Breast epithelium (tissue), 4 donors: ENCODE results near the gene MLX. TPM values are rescaled to one million over a fixed set of nuclear protein-coding genes. Genes with fewer than 3 reads are reported as not detected.

Experiments
- DNase-seq, 2 donors: peaks; one replicate each; pipeline ENCODE4 v3.0.0-alpha.2; 2019; ENCODE audit warnings: low spot score in 2 of 2
- H3K27ac ChIP-seq, 2 donors: fragments of 200-600 bp; sonication (generic) in 1 of 2; one replicate each; pipeline ENCODE4 v1.5.1; 2016 to 2019; ENCODE audit warnings: mild to moderate bottlenecking in 1 of 2
- H3K27me3 ChIP-seq, 2 donors: fragments of 200-600 bp; sonication (generic) in 1 of 2; one replicate each; pipeline versions ENCODE4 v1.5.1 to v1.6.0; 2017 to 2019; ENCODE audit warnings: control low read depth in 1 of 2, mild to moderate bottlenecking in 1 of 2
- H3K36me3 ChIP-seq: fragments of 200-600 bp; one replicate; pipeline ENCODE4 v1.5.1; 2019
- H3K4me1 ChIP-seq, 2 donors: fragments of 200-600 bp; sonication (generic); one replicate each; pipeline ENCODE4 v1.5.1; 2016 to 2019; ENCODE audit warnings: control low read depth in 1 of 2
- H3K4me3 ChIP-seq, 3 donors: fragments of 200-600 bp; sonication (generic); 1 replicate in 2 of 3; 2 replicates in 1 of 3; pipeline ENCODE4 v1.5.1; 2016 to 2019; ENCODE audit warnings: mild to moderate bottlenecking in 3 of 3, moderate library complexity in 2 of 3
- H3K9me3 ChIP-seq, 2 donors: fragments of 200-600 bp; sonication (generic) in 1 of 2; one replicate each; pipeline ENCODE4 v1.5.1; 2016 to 2019; ENCODE audit warnings: control low read depth in 1 of 2
- CTCF ChIP-seq, 3 donors: fragments of 450-650 bp; IDR thresholded peaks; one replicate each; pipeline ENCODE4 v1.5.1; 2016 to 2017; ENCODE audit warnings: antibody characterized with exemption in 3 of 3, mild to moderate bottlenecking in 3 of 3, moderate library complexity in 3 of 3
- POLR2A ChIP-seq: fragments of 450-650 bp; IDR thresholded peaks from one replicate; pipeline ENCODE4 v1.6.1; 2016; ENCODE audit warnings: antibody characterized with exemption, mild to moderate bottlenecking, moderate library complexity
- POLR2AphosphoS5 ChIP-seq, 3 donors: sonication (generic); formaldehyde crosslinking; IDR thresholded peaks; one replicate each; pipeline ENCODE4 v1.6.1; 2017; ENCODE audit warnings: antibody characterized with exemption in 3 of 3
- intact Hi-C: fragments of 100-400 bp; cut with DNase I; formaldehyde crosslinking; loops from one replicate; pipeline ENCODE4 v1.15.1; 2023; ENCODE audit warnings: low total_unique reads
- total RNA-seq, 3 donors: library from RNA; depleted of rRNA; stranded (reverse); fragments of >200 nt; gene quantifications; one replicate each; pipeline ENCODE4 v1.1.0, GENCODE V29; 2016

The MLX gene
- total RNA-seq, 3 donors from 2014 or later: 27.2 to 49.8 (median 39.4) TPM

GRCh38 chr17:42577140-42577531 lies 10.2 kb downstream of the MLX start:
- Histone ChIP-seq H3K36me3 (peaks cover 7% of the 10 kb centered on the region), H3K9me3 (no peaks in the 10 kb centered on the region), H3K27ac (peak overlapping the region; percentile 76 to 80), H3K4me3 (peak overlapping the region; percentile 54 to 67 (median 65)), H3K27me3 (no peaks in the 10 kb centered on the region), H3K4me1 (no peaks in the 10 kb centered on the region)
- TF ChIP-seq POLR2AphosphoS5 (IDR thresholded peaks at IDR 0.05) (no peak), POLR2A (no peak), CTCF (IDR thresholded peaks at IDR 0.05) (no peak)
- no peak for DNase-seq
- intact Hi-C loops: loop anchor here (10.0 kb wide), 1 partner anchor 98 kb away; the partner anchor contains the start of gene PLEKHH3

GRCh38 chr17:42577532-42578281 lies 10.8 kb downstream of the MLX start, which contains the start of gene PSMC3IP:
TSS of gene PSMC3IP (minus strand) at chr17:42577729. CDS start at chr17:42577686, 43 bp downstream.
- Histone ChIP-seq H3K4me3 (peak within 1 kb of the TSS; percentile 54 to 67 (median 65)), H3K9me3 (no peaks in the 10 kb centered on the region), H3K27me3 (no peaks in the 10 kb centered on the region), H3K27ac (peak within 1 kb of the TSS; percentile 76 to 80), H3K4me1 (no peaks in the 10 kb centered on the region), H3K36me3 (peaks cover 9% of the 10 kb centered on the region)
- DNase-seq: peak; percentile 93 to 97
- intact Hi-C loops: loop anchor here (10.0 kb wide), 1 partner anchor 97 kb away; the partner anchor contains the start of gene PLEKHH3
- TF ChIP-seq POLR2AphosphoS5 (IDR thresholded peaks at IDR 0.05) (peak; percentile 75 to 85 (median 77)), POLR2A (no peak), CTCF (IDR thresholded peaks at IDR 0.05) (peak in 2 of 3 donors; percentile 36 to 43)

- Histone ChIP-seq H3K27ac (peak overlapping the region; percentile 76 to 80), H3K36me3 (peaks cover 3% of the 10 kb centered on the region), H3K9me3 (no peaks in the 10 kb centered on the region), H3K4me1 (no peaks in the 10 kb centered on the region), H3K4me3 (peak overlapping the region; percentile 54 to 67 (median 65)), H3K27me3 (no peaks in the 10 kb centered on the region)
- intact Hi-C loops: loop anchor here (10.0 kb wide), 1 partner anchor 96 kb away; the partner anchor contains the start of gene PLEKHH3
- peak in 1 of 2 donors; percentile 54 for DNase-seq
- TF ChIP-seq POLR2AphosphoS5 (IDR thresholded peaks at IDR 0.05) (no peak), CTCF (IDR thresholded peaks at IDR 0.05) (peak in 2 of 3 donors; percentile 63 to 76)
These were observed 11.5 kb downstream of the MLX start for GRCh38 chr17:42578282-42578869.

- no peak for TF ChIP-seq POLR2AphosphoS5 (IDR thresholded peaks at IDR 0.05)
- TF ChIP-seq CTCF (IDR thresholded peaks at IDR 0.05): no peak
- no peak for TF ChIP-seq POLR2A
- H3K4me1 ChIP-seq: no peaks in the 10 kb centered on the region
- H3K9me3 ChIP-seq: no peaks in the 10 kb centered on the region
- intact Hi-C loops: loop anchor here (10.0 kb wide), 1 partner anchor 95 kb away; the partner anchor contains the start of gene PLEKHH3
- H3K27ac ChIP-seq: peak overlapping the region in 1 of 2 donors; percentile 48
- H3K36me3 ChIP-seq: peaks cover 8% of the 10 kb centered on the region
- no peak for DNase-seq
- no peak overlapping the region for H3K4me3 ChIP-seq
- H3K27me3 ChIP-seq: no peaks in the 10 kb centered on the region
These were observed 13.1 kb downstream of the MLX start for GRCh38 chr17:42579794-42580551.
